HG03520 (cell line): ENCODE data around the gene ADO.
A peak's percentile ranks its signal among the peaks of the same experiment; 100 is the strongest.
"Not testable (repeated sequence)": the region's sequence is repeated elsewhere in the genome, so short reads cannot be mapped to it uniquely, and the experiment has no call there.

Experiments
- ATAC-seq: cut with Tn5 transposase; IDR thresholded peaks from one replicate; pipeline ENCODE4 v1.9.1; 2021; ENCODE audit warnings: mild to moderate bottlenecking, moderate library complexity; ENCODE audit not compliant: unreplicated experiment

The ADO gene

DNA sequence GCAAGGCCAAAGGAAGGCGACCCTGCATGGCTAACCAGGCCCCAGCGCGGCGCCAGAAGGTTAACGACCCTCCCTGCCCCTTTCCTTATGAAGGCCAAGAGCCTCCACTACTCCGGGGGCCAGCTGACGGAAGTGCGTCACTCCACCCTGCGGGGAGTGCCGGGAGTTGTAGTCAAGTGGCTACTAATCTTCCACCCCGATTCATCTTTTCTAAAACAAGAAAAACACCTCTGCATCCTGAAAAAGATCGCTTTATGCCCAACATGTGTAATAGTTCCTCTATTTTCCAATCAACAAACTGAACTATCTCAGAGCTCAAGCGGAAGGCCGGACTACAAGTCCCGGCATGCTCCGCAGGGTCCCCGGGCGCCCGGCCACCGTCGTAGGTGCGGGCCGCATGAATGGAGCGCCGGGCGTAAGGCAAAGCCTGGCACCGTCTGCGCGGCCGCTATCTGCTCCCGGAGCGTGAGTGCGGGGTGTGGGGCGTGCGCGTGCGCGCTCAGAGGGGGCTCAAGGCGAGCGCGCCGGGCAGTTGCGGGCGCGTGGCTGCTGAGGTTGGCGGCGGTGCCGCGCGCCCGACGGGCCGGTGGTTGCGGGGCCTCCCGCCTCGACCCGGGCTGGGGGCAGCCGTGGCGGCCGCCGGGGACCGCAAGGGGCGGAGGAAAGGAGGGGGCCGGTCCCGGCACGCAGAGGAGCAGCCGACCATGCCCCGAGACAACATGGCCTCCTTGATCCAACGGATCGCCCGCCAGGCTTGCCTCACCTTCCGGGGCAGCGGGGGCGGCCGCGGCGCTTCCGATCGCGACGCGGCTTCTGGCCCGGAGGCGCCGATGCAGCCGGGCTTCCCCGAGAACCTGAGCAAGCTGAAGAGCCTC is at the start of gene ADO:
TSS of gene ADO (plus strand) at position 365 of the 875 bp plus-strand sequence. CDS start at position 705, 340 bp downstream.
- ATAC-seq = peak; percentile 80

DNA sequence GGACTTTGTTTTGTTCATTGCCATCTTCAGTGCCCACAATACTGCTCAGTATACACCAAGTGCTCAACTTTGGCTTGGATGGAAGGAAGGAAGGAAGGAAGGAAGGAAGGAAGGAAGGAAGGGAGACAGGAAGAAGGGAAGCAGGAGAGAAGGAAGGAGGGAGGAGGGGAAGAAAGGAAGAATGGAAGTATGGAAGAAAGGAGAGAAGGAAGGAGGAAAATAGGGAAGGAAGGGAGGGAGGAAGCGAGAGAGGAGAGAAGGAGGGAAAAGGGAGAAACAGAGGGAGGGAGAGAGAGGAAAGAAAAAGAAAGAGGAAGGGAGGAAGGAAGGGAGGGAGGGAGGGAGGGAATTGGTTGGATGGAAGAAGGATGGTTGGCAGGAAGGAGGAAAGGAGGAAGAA is 49.6 kb upstream of the ADO start:
- ATAC-seq = no peak

DNA sequence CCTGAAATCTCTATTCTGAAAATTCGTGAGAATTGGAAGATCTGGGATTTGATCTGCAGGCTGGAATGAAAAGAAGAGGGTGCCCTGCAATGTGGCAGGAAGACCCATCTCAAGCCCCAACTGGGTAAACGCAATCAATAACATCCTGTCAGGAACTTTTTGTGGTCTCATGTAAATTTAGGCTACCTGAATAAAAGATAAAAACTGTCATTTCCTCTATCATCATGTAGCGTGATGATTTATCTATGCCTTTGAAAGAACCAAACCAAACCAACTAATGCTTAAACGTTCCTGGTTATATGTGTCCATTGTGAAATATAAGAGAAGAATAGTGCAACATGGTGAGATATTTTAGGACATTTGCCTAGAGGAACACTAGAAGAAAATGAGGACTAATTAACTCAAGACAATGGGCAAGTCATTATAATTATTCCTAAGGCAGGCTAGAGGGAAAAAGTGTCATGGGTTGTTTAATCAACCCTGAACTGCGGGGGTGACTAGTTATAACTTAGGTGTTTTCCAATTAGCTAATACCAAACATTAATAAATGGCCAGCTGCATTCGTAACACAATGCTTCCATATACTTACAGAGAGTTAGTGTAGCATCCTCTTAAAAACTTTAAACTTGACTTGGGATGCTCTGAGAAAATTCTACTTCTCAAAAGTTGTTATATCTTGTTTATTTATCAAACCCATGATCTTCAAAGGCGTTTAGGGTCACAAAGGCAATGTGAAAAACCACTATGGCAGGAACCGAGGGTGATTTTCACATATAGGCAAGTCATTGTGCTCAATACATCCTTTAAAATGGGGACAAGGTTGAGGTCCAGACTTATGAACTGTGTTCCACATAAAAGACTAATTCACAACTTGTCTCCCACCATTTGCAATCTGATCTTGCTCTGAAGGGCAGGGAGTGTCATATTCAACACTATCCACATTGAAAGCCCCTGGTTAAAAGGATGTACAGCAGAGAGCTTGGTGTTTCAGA is 48.6 kb upstream of the ADO start:
- no peak for ATAC-seq

- ATAC-seq = no peak
These were observed 44.8 kb upstream of the ADO start for GRCh38 chr10:62759599-62760175.

DNA sequence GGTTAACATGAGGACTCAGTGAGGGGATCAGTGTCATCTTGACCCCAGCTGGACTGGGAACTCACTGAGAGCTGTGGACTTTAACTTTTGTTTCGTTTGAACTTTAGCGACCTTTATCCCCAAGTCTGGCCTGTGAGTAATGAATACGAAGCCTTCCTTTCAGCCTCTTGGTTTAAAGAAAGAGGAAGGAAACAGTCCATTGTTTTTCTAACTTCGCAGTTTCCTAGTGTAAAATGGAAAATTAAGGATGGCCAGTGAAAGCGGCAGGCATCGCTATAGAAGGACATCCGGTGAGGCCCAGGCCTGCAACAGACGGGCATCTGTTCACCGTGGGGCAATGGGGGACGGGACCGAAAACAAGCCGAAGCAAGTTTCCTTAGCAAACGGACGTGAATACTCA is 44.1 kb upstream of the ADO start:
- ATAC-seq = no peak

- ATAC-seq = no peak
These were observed 43.4 kb upstream of the ADO start for GRCh38 chr10:62761115-62761514.

- no peak for ATAC-seq
These were observed 41.4 kb upstream of the ADO start for GRCh38 chr10:62763155-62763554.

- no peak for ATAC-seq
These were observed 40.5 kb upstream of the ADO start for GRCh38 chr10:62764011-62764410.

DNA sequence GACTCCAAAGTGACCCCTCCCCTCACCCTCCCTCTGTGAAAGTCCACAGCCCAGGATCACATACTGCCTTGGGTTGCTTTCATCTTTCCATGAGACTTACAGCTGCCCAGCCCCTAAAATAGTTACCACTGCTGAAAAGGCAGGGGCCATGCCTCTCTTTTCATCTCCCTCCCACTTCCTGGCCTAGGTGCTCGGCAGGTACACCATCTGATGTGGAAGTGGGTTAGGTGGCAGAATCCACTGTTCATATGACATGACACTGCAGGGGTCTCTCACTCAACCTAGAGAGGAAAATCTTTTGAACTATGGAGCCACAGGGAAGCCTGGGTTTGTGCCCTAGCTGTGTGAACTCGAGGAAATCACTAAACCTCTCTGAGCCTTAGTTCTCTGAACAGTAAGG is 38.8 kb upstream of the ADO start:
- ATAC-seq = no peak

DNA sequence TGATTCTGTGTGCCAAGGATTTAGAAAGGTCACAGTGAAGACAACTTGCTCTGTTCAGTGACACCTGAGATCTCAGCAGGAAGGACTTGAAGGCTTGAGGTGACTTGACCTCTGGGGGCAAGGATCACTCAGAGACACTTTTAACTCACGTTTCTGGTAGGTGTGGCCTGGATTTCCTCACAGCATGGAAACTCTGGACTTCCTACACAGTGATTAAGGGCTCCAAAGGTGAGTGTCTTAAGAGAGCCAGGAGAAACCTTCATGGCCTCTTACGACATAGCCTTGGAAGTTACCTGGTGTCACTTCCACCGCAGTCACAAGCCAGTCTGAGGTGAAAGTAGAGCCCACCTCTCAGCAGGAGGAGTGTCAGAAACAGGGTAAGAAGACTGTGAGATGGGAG is 38.1 kb upstream of the ADO start:
- ATAC-seq = no peak

DNA sequence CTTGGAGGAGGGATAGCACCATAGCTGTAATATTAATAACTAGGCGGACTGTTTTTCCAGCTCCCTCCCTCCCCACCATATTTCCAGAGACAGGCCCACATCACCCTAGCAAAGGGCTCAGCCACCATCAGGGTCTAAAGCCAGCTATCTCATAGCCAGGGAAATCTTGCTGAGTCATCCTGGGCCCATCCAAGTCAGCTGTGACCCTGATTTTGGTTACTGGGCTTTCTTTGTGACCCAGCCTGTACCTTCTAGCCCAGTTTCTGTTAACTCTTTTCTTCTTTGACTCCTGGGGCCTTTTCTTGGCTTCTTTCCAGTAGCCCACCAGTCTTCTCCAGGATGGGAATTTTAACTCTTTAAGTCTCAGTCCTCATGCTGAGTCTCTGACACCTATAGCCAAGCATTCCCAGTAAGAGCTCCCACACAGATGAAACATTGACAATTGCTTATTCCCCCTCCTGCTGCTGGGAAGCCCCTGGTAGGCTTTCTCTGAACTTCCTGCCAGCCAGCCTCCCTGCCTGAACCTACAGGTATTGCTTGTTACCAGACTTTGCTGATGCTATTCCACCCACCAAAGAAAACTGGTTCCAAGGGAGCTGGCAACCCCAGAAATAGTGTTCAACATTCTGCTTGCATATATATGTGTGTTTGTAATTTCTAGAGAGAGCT is 34.8 kb upstream of the ADO start:
- ATAC-seq = peak; percentile 59

GRCh38 chr10:62772186-62772974 is 32.1 kb upstream of the ADO start:
- ATAC-seq = no peak

DNA sequence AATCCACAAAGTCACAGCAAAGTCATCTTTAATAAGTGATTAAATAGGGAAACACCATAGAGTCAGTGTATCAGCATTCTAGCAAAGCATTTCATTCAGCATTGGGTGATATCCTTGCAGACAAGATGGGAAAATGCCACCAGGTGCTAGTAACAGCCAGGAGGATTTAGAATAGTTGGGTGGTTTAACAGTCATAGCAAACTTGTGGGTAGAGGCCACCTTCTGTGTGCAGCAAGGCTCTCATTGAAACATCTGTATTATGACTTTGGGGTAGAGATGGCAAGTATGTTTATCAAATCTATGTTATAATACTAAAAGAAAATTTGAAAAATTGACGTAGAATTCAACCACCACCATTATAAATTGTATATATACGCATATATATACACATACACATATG is 26.4 kb upstream of the ADO start:
- no peak for ATAC-seq

DNA sequence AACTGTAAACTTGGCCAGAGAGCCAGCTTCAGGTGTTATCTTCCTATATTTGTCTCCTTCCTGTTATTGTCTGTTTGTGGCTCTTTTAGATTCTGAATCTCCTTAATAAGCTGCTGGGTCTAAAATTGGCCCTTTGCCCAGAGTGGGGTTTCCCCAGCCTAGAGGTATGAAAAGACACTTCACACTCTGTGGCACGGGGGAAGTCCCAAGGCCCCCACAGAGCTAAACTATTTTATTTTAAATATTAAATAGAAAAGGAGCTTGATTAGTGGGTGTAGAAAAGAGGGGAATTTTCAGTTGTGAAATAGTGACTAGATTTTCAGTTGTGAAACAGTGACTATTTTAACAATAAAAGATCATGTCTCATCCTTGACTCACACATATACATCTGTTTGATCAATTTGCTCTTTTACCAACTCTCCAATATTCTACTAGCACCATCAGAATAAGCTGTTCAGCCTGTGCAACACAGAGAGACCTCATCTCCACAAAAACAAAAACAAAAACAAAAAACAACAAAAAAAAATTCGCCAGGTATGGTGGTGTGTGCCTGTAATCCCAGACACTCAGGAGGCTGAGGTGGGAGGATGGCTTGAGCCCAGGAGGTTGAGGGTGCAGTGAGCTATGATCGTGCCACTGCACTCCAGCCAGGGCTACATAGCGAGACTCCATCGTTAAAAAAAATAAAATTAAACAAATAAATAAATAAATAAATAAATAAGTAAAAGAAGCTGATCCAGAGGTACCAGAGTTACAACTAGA is 24.9 kb upstream of the ADO start:
- peak; percentile 90 for ATAC-seq

- ATAC-seq = not testable (repeated sequence)
These were observed 20.0 kb upstream of the ADO start for GRCh38 chr10:62784537-62784936.

DNA sequence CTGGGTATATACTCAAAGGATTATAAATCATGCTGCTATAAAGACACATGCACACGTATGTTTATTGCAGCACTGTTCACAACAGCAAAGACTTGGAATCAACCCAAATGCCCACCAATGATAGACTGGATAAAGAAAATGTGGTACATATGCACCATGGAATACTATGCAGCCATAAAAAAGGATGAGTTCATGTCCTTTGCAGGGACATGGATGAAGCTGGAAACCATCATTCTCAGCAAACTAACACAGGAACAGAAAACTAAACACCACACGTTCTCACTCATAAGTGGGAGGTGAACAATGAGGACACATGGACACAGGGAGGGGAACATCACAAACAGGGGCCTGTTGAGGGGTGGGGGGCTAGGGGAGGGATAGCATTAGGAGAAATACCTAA is 16.2 kb upstream of the ADO start:
- not testable (repeated sequence) for ATAC-seq

DNA sequence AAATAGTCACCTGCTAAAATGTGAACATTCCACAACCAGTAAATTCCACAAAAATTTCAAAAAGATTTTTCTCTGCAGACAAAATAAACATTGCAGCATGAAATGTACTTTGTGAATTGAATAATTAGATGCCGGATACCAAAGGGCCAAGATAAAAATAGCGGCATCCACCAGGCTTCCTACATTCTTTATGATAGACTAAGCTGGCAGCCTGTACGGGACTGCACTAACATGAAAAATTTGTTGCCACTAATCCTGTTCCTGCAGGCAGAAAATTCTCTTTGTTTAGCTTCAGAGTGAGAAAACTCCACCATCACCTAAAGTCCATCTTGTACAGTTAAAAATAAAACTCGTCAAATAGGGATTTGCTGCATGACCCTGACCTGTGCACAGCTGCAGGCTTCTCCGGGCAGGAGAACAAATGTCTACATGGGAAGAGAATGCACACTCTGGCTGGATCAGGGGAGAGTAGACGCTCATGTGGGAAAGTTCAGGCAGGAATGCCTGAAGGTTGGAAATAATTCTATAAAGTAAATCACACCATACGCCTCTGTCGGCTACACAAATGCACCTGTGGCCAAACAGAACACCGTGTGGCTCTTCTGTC is 15.6 kb upstream of the ADO start:
- ATAC-seq = no peak

GRCh38 chr10:62790019-62790555 is 14.4 kb upstream of the ADO start:
- ATAC-seq = no peak

DNA sequence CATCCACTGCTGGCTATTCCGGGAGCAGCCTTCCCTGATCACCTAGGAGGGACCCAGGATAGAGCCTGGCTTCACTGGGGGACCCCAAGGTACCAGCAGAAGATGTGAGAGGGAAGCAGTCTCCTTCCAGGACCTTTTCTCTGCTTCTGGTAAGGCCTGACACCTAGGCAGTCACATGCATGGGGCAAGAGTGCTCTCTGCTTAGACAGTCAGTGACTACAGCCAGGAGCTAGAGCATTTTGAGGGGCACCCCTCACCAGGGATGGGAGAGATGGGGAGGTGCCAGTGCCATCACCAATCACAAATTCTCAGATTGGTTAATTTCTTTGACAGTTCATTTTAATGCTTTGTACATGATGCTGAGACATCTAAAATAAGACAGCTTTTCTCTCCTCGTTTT is 13.9 kb upstream of the ADO start:
- ATAC-seq = no peak
